Left ventricle myocardium inferior (tissue), 1 donor: ENCODE data around the gene CALHM1. TPM values are rescaled to one million over a fixed set of nuclear protein-coding genes. Genes with fewer than 3 reads are reported as not detected.
A peak's percentile ranks its signal among the peaks of the same experiment; 100 is the strongest.

Source experiments
- DNase-seq: peaks from one replicate; pipeline ENCODE4 v3.0.0-alpha.2; 2020
- H3K27ac ChIP-seq: fragments of 200-600 bp; replicated peaks from 2 replicates; pipeline ENCODE4 v1.8.0; 2021
- H3K27me3 ChIP-seq: fragments of 200-600 bp; 2 replicates; pipeline ENCODE4 v1.8.0; 2021; ENCODE audit warnings: low read depth
- H3K36me3 ChIP-seq: fragments of 200-600 bp; 2 replicates; pipeline ENCODE4 v1.8.0; 2021
- H3K4me1 ChIP-seq: fragments of 200-600 bp; 2 replicates; pipeline ENCODE4 v1.8.0; 2021
- H3K4me3 ChIP-seq: fragments of 200-600 bp; 2 replicates; pipeline ENCODE4 v1.8.0; 2021; ENCODE audit warnings: mild to moderate bottlenecking, moderate library complexity
- H3K9me3 ChIP-seq: fragments of 200-600 bp; replicated peaks from 2 replicates; pipeline ENCODE4 v1.8.0; 2021
- intact Hi-C: fragments of 100-400 bp; cut with micrococcal nuclease; formaldehyde crosslinking; loops from one replicate; pipeline ENCODE4 v1.11.0; 2022
- total RNA-seq: library from RNA; stranded (reverse); fragmentation: NEBNext Ultra II Directional; extraction: Animal tissue kit (Norgen Biotek cat#: 25700); gene quantifications from one replicate; pipeline ENCODE4 v1.2.1, GENCODE V29; 2021
- TF ChIP-seq, protein P1 (sequence below): fragments of 200-600 bp; IDR thresholded peaks from 2 replicates; pipeline ENCODE4 v1.8.0; 2021; ENCODE audit warnings: antibody characterized with exemption, mild to moderate bottlenecking, borderline replicate concordance
- donor health status: DM: no; HTN: yes; CAD: no; lungs with severe emphysema.

The CALHM1 gene
- total RNA-seq, 1 donor from 2014 or later = not detected

- peak overlapping the region; percentile 33 for H3K27ac ChIP-seq
- intact Hi-C loops = no loop called here
- peak; percentile 56 for DNase-seq
- no peaks in the 10 kb centered on the region for H3K27me3 ChIP-seq
- no peak overlapping the region for H3K4me3 ChIP-seq
- no peaks in the 10 kb centered on the region for H3K9me3 ChIP-seq
- H3K4me1 ChIP-seq = peaks cover 8% of the 10 kb centered on the region
- peaks cover 88% of the 10 kb centered on the region for H3K36me3 ChIP-seq
- TF ChIP-seq, protein P1, sequence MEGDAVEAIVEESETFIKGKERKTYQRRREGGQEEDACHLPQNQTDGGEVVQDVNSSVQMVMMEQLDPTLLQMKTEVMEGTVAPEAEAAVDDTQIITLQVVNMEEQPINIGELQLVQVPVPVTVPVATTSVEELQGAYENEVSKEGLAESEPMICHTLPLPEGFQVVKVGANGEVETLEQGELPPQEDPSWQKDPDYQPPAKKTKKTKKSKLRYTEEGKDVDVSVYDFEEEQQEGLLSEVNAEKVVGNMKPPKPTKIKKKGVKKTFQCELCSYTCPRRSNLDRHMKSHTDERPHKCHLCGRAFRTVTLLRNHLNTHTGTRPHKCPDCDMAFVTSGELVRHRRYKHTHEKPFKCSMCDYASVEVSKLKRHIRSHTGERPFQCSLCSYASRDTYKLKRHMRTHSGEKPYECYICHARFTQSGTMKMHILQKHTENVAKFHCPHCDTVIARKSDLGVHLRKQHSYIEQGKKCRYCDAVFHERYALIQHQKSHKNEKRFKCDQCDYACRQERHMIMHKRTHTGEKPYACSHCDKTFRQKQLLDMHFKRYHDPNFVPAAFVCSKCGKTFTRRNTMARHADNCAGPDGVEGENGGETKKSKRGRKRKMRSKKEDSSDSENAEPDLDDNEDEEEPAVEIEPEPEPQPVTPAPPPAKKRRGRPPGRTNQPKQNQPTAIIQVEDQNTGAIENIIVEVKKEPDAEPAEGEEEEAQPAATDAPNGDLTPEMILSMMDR = no peak
These were observed 24.8 kb downstream of the CALHM1 start for GRCh38 chr10:103433858-103434257.

DNA sequence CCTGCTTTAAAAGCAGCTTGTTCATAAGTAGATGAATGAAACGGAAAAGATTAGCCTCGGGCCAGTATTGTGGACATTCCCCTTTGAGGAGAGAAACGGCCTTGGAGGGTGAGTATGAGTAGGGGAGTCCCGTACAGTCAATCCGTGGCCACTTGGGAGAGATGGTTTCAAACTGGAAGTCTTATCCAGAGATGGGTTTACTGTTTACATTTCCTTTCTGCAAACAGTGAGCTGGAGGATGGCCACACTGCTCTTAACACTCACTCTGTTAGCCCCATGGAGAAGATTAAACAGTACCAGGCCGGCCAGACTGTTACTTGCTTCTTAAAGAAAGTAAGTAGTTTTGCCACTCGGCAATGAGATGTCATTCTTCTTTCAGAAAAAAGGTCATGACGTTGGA, 26.8 kb downstream of the CALHM1 start:
- no peak overlapping the region for H3K27ac ChIP-seq
- intact Hi-C loops = no loop called here

DNA sequence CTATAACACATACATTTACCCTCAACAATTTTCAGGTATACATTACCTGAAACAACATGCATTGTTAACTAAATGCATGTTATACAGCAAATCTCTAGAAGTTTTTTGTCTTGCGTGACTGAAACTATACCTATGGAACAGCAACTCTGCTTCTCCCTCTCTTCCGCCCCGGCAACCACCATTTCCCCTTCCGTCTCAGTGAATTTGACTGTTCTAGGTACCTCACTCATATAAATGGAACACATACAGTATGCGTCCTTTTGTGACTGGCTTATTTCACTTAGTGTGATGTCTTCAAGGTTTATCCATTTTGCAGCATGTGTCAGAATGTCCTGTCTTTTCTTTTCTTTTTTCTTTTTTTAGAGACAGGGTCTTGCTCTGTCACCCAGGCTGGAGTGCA, 29.1 kb downstream of the CALHM1 start:
- DNase-seq = no peak
- H3K4me1 ChIP-seq = peaks cover 8% of the 10 kb centered on the region
- intact Hi-C loops = no loop called here
- TF ChIP-seq, protein P1 = no peak
- H3K9me3 ChIP-seq = no peaks in the 10 kb centered on the region
- H3K4me3 ChIP-seq = no peak overlapping the region
- H3K27ac ChIP-seq = no peak overlapping the region
- no peaks in the 10 kb centered on the region for H3K27me3 ChIP-seq
- peaks cover 86% of the 10 kb centered on the region for H3K36me3 ChIP-seq

More for the DNA sequence above, 26.8 kb downstream of the CALHM1 start:
- TF ChIP-seq, protein P1 = no peak
- H3K4me3 ChIP-seq = no peak overlapping the region
- H3K9me3 ChIP-seq = no peaks in the 10 kb centered on the region
- H3K27me3 ChIP-seq = no peaks in the 10 kb centered on the region
- H3K4me1 ChIP-seq = peaks cover 8% of the 10 kb centered on the region
- DNase-seq = no peak
- peaks cover 86% of the 10 kb centered on the region for H3K36me3 ChIP-seq

DNA sequence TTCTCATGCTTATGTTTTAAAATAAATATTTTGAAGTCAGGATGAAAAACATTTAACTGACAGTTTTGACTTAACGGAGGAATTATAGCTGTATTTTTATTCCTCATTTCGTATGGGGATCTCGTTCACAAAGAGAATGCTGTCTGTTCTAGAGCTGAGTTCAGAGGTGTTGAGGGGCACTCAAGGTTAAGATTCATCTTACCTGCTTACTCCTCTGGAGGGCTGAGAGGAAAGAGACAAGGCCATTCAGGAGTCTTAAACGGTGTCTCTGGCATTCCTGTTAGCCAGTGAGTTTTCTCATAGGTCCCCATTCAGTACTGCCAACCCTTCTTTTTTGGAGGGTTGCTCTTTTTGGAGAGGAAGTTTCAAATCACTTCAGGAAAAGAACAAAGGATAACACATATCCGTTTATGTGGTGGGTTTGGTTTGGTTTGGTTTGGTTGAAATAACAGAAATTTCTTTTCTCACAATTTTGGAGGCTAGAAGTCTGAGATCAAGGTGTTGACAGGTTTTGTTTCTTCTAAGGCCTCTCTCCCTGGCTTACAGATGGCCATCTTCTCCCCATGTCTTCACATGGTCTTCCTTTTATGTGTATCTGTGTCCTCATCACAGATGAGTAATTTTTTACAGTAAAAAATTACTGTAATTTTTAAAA, 29.6 kb downstream of the CALHM1 start:
- Histone ChIP-seq H3K36me3 (peaks cover 86% of the 10 kb centered on the region), H3K9me3 (no peaks in the 10 kb centered on the region), H3K27me3 (no peaks in the 10 kb centered on the region), H3K4me3 (no peak overlapping the region), H3K4me1 (peaks cover 2% of the 10 kb centered on the region), H3K27ac (no peak overlapping the region)
- intact Hi-C loops = no loop called here
- TF ChIP-seq, protein P1 = no peak
- DNase-seq = no peak

GRCh38 chr10:103427866-103428265, 30.8 kb downstream of the CALHM1 start:
- H3K9me3 ChIP-seq = no peaks in the 10 kb centered on the region
- no peak overlapping the region for H3K4me3 ChIP-seq
- H3K36me3 ChIP-seq = peaks cover 87% of the 10 kb centered on the region
- H3K27ac ChIP-seq = no peak overlapping the region
- no peaks in the 10 kb centered on the region for H3K27me3 ChIP-seq
- H3K4me1 ChIP-seq = no peaks in the 10 kb centered on the region
- no peak for DNase-seq
- intact Hi-C loops = no loop called here
- TF ChIP-seq, protein P1 = no peak
